ENCODE data around the gene PLXNB1.

PLXNB1 gene

DNA sequence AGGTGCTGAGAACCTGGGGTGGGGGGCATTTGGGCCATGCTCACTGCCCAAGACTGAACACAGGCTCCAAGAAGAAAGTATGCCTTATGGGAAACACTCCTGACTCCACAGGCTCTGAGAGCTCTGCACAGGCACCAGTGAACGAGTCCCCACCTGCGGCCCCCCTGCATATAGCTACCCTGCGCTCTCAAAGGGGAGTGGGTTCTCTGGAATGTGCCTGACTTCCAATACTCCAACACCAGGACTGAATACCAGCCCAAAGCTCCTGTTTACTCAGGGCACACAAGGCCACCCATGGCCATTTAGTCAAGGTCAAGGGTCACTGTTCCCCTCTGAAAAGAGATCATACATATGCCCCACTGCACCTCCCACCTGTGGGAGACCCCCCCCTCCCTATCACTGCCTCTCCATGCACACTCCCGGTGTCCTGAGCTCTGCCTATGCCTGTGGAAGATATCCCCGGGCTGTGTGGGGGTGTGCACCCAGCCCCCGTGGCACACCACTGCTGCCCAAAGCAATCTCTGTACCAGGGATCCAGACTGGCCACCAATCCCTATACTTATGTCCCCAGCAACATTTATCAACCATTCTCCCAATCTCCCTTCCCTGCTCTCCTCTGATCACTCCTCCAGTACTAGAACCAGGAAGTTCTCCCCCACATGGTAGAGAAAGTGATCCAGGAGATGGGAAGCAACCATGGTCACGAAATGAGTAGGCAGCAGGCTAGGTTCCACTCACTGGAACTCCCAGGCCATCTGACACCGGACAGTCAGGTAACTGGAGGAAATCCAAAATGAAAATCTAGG lies 1.5 kb upstream of the PLXNB1 start:
- H3K4me3 ChIP-seq (ENCODE audit: low read depth in 1 of 2, low read length in 2 of 2), result no peak overlapping the region
- no peaks in the 10 kb centered on the region for H3K27me3 ChIP-seq (ENCODE audit: low read depth, low read length)
- no peaks in the 10 kb centered on the region for H3K9me3 ChIP-seq (ENCODE audit: control insufficient read depth in 1 of 2, low read length in 2 of 2)
- peaks cover 9 to 13% of the 10 kb centered on the region in 2 donors for H3K36me3 ChIP-seq (ENCODE audit: control insufficient read depth in 1 of 2, insufficient read depth in 2 of 2, low read length in 2 of 2)
- peaks cover 25 to 46% of the 10 kb centered on the region in 2 donors for H3K4me1 ChIP-seq (ENCODE audit: control insufficient read depth in 1 of 2, insufficient read depth in 2 of 2, low read length in 2 of 2)
- peak overlapping the region; percentile 74 for H3K27ac ChIP-seq (ENCODE audit: low read length)

DNA sequence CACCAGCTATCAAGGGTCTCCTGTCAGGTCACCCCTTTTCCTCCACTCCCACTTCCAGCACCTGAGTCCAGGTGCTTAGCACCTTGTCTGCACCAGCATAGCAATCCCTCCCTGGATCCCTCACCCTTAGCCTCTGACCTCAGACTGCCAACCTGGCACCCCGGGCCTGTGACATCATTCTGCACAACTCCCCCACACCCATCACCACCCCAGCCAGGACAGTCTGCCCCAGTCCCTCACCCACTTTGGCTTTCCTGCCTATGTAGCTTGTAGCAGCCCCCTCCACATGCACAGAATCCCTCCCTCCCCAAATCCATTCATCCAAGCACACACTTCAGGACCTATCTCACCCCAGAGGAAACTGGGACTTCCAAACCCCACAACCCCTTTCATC lies 819 bp upstream of the PLXNB1 start:
- Histone ChIP-seq H3K27ac (ENCODE audit: low read length) (peak overlapping the region; percentile 74), H3K36me3 (ENCODE audit: control insufficient read depth in 1 of 2, insufficient read depth in 2 of 2, low read length in 2 of 2) (peaks cover 9 to 13% of the 10 kb centered on the region in 2 donors), H3K9me3 (ENCODE audit: control insufficient read depth in 1 of 2, low read length in 2 of 2) (no peaks in the 10 kb centered on the region), H3K4me3 (ENCODE audit: low read depth in 1 of 2, low read length in 2 of 2) (no peak overlapping the region), H3K4me1 (ENCODE audit: control insufficient read depth in 1 of 2, insufficient read depth in 2 of 2, low read length in 2 of 2) (peaks cover 31 to 48% of the 10 kb centered on the region in 2 donors), H3K27me3 (ENCODE audit: low read depth, low read length) (no peaks in the 10 kb centered on the region)

DNA sequence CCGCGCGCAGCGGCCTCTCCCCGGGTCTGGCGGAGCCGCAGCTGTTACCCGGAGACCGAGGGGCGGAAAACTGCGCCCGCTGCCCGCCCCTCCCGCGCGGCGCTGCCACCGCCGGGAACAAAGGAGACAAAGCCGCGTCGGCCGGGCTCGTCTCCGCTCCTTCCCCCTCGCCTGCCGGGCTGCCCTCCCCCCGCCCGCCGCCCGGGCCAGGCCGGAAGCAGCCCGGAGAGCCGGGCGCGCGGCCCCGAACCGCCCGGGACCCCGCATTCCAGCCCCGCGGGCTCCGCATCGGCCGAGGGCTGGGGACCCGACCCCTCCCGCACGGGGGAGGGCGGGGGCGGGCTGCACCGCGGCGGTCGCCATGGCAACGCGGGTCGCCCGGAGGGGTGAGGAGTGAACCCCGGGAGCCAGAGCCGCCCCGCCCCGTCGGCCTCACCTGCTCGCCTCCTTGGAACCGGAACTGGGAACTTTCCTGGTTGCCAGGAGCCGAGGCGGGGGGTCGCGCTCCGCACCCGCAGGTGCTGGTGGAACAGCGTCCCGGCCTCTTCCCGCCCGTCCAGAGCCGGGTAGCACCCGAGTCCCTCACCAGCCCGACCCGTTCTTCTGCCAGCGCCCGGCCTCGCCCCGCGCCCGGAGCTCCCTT lies 448 bp downstream of the PLXNB1 start:
- peaks cover 31 to 60% of the 10 kb centered on the region in 2 donors for H3K4me1 ChIP-seq (ENCODE audit: control insufficient read depth in 1 of 2, insufficient read depth in 2 of 2, low read length in 2 of 2)

DNA sequence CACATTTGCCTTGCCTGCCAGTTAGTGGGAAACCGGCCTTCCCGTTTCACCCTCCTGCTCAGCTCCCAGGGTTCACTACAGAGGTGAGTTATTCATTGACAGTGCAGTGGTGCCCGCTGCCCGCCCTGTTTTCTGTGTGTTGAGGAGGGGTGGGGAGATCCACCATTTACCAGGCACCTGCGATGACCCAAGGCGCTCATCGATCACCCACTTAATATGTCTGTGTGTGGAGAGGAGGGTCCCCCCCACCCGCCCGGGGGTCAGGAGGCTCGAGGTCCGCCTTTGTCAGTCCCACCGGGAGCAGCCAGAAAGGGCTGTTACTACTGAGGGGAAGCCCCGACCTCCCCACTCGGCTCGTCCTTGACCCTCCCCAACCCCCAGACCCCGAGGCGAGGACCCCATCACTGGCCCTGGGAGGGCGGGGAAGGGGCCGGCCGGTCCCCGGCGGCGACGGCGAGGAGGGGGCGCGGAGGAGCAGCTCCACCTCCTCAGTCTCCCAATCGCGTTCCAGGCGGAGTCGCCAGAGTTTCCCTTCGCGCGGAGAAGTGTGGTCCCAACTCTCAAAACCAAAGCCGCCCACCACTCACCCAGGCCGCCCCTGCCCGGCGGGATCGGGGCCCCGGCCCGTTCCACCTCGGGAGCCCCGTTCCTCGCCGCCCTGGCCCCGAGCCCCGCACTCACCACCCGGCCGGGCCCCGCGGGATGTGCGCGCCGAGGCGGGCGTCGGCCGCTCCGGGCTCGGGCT lies 1.1 kb downstream of the PLXNB1 start:
- H3K27me3 ChIP-seq (ENCODE audit: low read depth, low read length), result no peaks in the 10 kb centered on the region
- H3K36me3 ChIP-seq (ENCODE audit: control insufficient read depth in 1 of 2, insufficient read depth in 2 of 2, low read length in 2 of 2), result peaks cover 9 to 13% of the 10 kb centered on the region in 2 donors
- H3K27ac ChIP-seq (ENCODE audit: low read length), result peak overlapping the region; percentile 84
- H3K4me1 ChIP-seq (ENCODE audit: control insufficient read depth in 1 of 2, insufficient read depth in 2 of 2, low read length in 2 of 2), result peaks cover 31 to 66% of the 10 kb centered on the region in 2 donors
- peak overlapping the region; percentile 55 to 73 for H3K4me3 ChIP-seq (ENCODE audit: low read depth in 1 of 2, low read length in 2 of 2)
- H3K9me3 ChIP-seq (ENCODE audit: control insufficient read depth in 1 of 2, low read length in 2 of 2), result no peaks in the 10 kb centered on the region

More for the DNA sequence above, 448 bp downstream of the PLXNB1 start:
- Histone ChIP-seq H3K4me3 (ENCODE audit: low read depth in 1 of 2, low read length in 2 of 2) (peak overlapping the region; percentile 56 to 73), H3K36me3 (ENCODE audit: control insufficient read depth in 1 of 2, insufficient read depth in 2 of 2, low read length in 2 of 2) (peaks cover 9 to 13% of the 10 kb centered on the region in 2 donors), H3K9me3 (ENCODE audit: control insufficient read depth in 1 of 2, low read length in 2 of 2) (no peaks in the 10 kb centered on the region), H3K27ac (ENCODE audit: low read length) (peak overlapping the region; percentile 74), H3K27me3 (ENCODE audit: low read depth, low read length) (no peaks in the 10 kb centered on the region)

DNA sequence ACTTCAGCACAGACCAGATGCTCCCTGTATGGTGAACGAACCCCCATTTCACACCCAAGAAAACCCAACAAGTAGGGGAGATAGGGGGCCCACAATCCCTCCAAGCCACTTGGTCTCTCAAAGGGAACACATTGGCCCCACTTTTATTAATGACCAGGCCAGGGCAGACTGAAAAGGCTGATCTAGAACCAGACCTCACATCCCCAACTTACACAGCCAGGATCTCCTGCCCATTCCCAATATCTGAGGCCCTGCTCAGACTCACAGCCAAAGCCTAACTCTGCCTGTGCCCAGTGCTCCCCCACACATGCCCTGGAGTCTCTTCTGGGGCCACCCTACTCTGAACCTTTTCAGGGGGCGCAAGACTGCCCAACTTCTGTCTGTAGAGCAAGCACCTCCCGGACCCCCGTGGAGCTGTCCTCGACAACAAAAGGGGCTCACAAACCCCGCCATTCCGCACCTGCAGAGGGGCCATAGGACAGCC lies 1.8 kb downstream of the PLXNB1 start:
- peaks cover 11 to 12% of the 10 kb centered on the region in 2 donors for H3K36me3 ChIP-seq (ENCODE audit: control insufficient read depth in 1 of 2, insufficient read depth in 2 of 2, low read length in 2 of 2)
- peak overlapping the region; percentile 84 for H3K27ac ChIP-seq (ENCODE audit: low read length)
- H3K9me3 ChIP-seq (ENCODE audit: control insufficient read depth in 1 of 2, low read length in 2 of 2), result no peaks in the 10 kb centered on the region
- peaks cover 30 to 66% of the 10 kb centered on the region in 2 donors for H3K4me1 ChIP-seq (ENCODE audit: control insufficient read depth in 1 of 2, insufficient read depth in 2 of 2, low read length in 2 of 2)
- H3K4me3 ChIP-seq (ENCODE audit: low read depth in 1 of 2, low read length in 2 of 2), result peak overlapping the region; percentile 55 to 73
- H3K27me3 ChIP-seq (ENCODE audit: low read depth, low read length), result no peaks in the 10 kb centered on the region

DNA sequence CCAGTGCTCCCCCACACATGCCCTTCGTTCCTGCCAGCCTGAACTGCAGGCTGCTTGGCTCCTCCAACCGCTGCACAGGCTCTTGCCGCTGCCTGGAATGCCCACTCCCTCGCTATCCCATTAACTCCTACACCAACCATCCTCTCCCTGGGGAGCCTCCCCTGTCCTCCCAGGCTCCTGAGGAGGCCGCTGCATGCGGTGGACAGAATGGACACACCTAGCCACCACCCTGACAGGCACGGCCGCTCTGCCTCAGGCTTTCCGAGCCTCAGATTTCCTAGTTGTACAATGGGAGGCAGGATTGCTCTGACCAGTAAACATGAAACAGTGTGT lies 2.3 kb downstream of the PLXNB1 start:
- Histone ChIP-seq H3K4me1 (ENCODE audit: control insufficient read depth in 1 of 2, insufficient read depth in 2 of 2, low read length in 2 of 2) (peaks cover 25 to 66% of the 10 kb centered on the region in 2 donors), H3K4me3 (ENCODE audit: low read depth in 1 of 2, low read length in 2 of 2) (peak overlapping the region; percentile 55 to 73), H3K27ac (ENCODE audit: low read length) (peak overlapping the region; percentile 84), H3K27me3 (ENCODE audit: low read depth, low read length) (no peaks in the 10 kb centered on the region), H3K36me3 (ENCODE audit: control insufficient read depth in 1 of 2, insufficient read depth in 2 of 2, low read length in 2 of 2) (peaks cover 5 to 8% of the 10 kb centered on the region in 2 donors), H3K9me3 (ENCODE audit: control insufficient read depth in 1 of 2, low read length in 2 of 2) (no peaks in the 10 kb centered on the region)

DNA sequence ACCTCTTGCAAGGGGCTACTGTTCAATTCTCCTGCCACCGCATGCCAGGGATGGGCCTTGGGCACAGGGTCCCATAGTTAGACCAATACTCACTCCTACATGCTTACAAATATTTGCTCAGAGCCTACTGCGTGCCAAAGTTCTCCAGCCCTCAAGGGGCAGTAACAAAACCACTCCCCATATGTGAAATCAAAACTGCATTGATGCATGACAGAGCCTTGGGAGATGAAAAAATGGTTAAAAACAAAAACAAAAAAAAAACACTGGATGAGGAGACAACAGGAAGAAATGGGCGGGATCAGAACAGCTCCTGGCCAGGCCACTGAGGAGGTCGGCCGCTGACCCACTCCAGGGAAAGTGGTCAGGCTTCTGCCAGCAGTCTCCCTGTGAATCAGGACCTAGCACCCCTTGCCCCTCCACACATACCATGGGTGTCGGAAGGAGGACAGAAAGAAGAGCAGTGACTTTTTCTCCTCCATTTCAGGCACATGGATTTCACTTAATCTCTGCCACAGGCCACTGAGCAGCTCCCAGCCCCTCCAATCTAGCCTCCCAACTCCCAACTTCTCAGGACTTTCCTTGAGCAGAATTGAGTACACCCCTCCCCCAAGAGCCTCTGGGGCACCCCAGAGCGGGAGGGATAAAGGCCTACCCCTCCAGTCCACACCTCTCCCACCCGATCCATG lies 2.8 kb downstream of the PLXNB1 start:
- peaks cover under 1 to 5% of the 10 kb centered on the region in 2 donors for H3K36me3 ChIP-seq (ENCODE audit: control insufficient read depth in 1 of 2, insufficient read depth in 2 of 2, low read length in 2 of 2)
- H3K27ac ChIP-seq (ENCODE audit: low read length), result peak overlapping the region; percentile 84
- H3K4me1 ChIP-seq (ENCODE audit: control insufficient read depth in 1 of 2, insufficient read depth in 2 of 2, low read length in 2 of 2), result peaks cover 24 to 71% of the 10 kb centered on the region in 2 donors
- H3K9me3 ChIP-seq (ENCODE audit: control insufficient read depth in 1 of 2, low read length in 2 of 2), result no peaks in the 10 kb centered on the region
- H3K27me3 ChIP-seq (ENCODE audit: low read depth, low read length), result no peaks in the 10 kb centered on the region
- H3K4me3 ChIP-seq (ENCODE audit: low read depth in 1 of 2, low read length in 2 of 2), result peak overlapping the region; percentile 55 to 73

DNA sequence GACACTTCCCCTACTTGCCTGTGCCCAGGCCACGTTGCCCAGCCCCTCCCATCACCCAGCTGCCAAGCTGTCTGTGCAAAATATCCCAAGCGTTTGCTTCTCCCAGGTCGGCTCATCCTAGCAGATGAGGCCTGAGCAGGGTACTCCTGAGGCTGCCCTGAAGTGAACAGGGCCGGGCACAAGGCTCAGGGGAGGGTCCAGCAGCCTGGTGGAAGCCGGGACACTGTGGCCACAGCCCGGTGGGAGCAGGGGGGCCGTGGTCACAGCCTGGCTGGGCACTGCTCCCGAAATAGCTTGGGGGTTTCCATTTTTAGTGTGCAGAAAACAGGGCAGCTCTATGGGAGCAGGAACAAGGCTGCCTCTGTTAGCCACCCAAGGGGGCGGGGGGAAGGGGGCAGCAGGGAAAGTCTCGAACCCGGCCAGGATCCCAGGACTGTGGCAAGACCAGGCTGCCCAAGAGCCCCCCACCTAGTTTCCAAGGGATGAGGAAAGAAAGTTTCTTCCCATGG lies 3.4 kb downstream of the PLXNB1 start:
- H3K27me3 ChIP-seq (ENCODE audit: low read depth, low read length), result no peaks in the 10 kb centered on the region
- H3K27ac ChIP-seq (ENCODE audit: low read length), result peak overlapping the region; percentile 84
- H3K9me3 ChIP-seq (ENCODE audit: control insufficient read depth in 1 of 2, low read length in 2 of 2), result no peaks in the 10 kb centered on the region
- peak overlapping the region; percentile 34 to 55 for H3K4me3 ChIP-seq (ENCODE audit: low read depth in 1 of 2, low read length in 2 of 2)
- H3K4me1 ChIP-seq (ENCODE audit: control insufficient read depth in 1 of 2, insufficient read depth in 2 of 2, low read length in 2 of 2), result peaks cover 24 to 72% of the 10 kb centered on the region in 2 donors
- peaks cover 0 to 5% of the 10 kb centered on the region in 2 donors for H3K36me3 ChIP-seq (ENCODE audit: control insufficient read depth in 1 of 2, insufficient read depth in 2 of 2, low read length in 2 of 2)

DNA sequence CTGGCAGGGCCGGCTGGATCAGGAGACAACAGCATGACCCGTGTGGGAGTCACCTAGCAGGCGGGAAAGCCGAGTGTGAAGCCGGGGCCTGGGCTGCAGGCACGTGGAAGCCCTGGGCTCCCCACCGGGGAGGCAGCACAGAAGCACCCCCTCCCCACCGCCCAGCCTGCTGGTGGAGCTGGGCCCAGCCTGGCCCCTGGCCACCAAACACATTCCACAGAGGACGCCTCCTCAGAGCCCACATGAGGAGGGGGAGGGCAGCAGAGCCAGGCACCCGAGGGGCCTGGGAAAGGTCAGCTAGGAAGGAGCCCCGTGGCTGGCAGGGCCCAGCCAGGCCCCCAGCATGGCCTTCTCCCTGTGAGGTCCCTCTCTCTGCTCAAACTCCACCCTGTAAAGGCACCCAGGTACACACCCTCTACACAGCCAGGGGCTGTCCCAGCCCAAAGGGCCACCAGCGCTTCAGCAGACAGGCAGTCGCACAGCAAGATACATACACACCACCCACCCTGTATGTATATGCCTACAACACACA lies 4.5 kb downstream of the PLXNB1 start:
- H3K4me1 ChIP-seq (ENCODE audit: control insufficient read depth in 1 of 2, insufficient read depth in 2 of 2, low read length in 2 of 2), result peaks cover 22 to 70% of the 10 kb centered on the region in 2 donors
- H3K27ac ChIP-seq (ENCODE audit: low read length), result no peak overlapping the region
- H3K9me3 ChIP-seq (ENCODE audit: control insufficient read depth in 1 of 2, low read length in 2 of 2), result no peaks in the 10 kb centered on the region
- no peak overlapping the region for H3K4me3 ChIP-seq (ENCODE audit: low read depth in 1 of 2, low read length in 2 of 2)
- H3K27me3 ChIP-seq (ENCODE audit: low read depth, low read length), result no peaks in the 10 kb centered on the region
- peaks cover 0 to 5% of the 10 kb centered on the region in 2 donors for H3K36me3 ChIP-seq (ENCODE audit: control insufficient read depth in 1 of 2, insufficient read depth in 2 of 2, low read length in 2 of 2)

DNA sequence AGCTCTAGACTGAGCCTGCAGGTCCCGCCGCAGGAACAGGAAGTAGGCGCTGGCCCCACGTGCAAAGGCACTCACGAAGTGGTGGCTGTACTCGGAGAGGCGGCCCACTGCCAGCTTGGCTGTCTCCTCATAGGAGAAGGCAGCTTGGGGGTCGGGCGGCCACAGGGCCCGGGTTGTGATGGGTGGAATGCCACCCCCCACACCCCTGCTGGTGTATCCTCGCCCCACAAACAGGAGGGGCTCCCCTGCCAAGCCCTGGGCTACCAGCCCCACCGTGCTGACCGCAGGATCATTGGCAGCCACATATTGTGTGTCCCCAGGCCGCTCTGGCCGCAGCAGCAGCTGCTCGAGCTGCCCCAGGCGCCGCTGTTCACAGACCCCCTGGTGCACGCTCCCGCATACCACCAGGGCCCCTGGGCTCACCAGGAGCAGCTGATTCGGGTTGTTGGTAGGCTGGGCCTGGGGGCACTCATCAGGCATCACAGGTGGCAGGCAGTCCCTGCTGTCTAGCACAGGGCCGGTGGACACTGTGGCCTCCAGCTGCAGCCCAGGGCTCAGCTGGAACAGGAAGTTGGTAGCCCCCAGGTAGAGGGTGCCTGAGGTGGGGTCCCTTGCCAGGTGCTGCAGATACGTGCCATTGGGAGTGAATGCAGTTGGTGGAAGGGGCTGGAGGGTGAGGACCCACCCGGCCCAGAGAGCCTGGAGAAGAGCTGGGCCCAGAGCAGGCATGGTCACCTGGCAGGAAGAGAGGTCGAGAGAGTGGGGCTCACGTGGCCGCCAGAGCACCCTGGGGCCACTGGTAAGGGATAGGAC lies 5.8 kb downstream of the PLXNB1 start:
- Histone ChIP-seq H3K36me3 (ENCODE audit: control insufficient read depth in 1 of 2, insufficient read depth in 2 of 2, low read length in 2 of 2) (peaks cover 3 to 15% of the 10 kb centered on the region in 2 donors), H3K27me3 (ENCODE audit: low read depth, low read length) (no peaks in the 10 kb centered on the region), H3K4me3 (ENCODE audit: low read depth in 1 of 2, low read length in 2 of 2) (no peak overlapping the region), H3K9me3 (ENCODE audit: control insufficient read depth in 1 of 2, low read length in 2 of 2) (no peaks in the 10 kb centered on the region), H3K27ac (ENCODE audit: low read length) (no peak overlapping the region), H3K4me1 (ENCODE audit: control insufficient read depth in 1 of 2, insufficient read depth in 2 of 2, low read length in 2 of 2) (peaks cover 18 to 64% of the 10 kb centered on the region in 2 donors)

All from muscle layer of duodenum (tissue), 2 donors.